GM19351 (cell line): ENCODE measurements around the gene CDC14A.
"Not testable (repeated sequence)": the region's sequence is repeated elsewhere in the genome, so short reads cannot be mapped to it uniquely, and the experiment has no call there.

Experiments used
- ATAC-seq: cut with Tn5 transposase; IDR thresholded peaks from one replicate; pipeline ENCODE4 v1.9.1; 2021; ENCODE audit warnings: mild to moderate bottlenecking, moderate library complexity; ENCODE audit not compliant: unreplicated experiment

CDC14A gene, protein sequence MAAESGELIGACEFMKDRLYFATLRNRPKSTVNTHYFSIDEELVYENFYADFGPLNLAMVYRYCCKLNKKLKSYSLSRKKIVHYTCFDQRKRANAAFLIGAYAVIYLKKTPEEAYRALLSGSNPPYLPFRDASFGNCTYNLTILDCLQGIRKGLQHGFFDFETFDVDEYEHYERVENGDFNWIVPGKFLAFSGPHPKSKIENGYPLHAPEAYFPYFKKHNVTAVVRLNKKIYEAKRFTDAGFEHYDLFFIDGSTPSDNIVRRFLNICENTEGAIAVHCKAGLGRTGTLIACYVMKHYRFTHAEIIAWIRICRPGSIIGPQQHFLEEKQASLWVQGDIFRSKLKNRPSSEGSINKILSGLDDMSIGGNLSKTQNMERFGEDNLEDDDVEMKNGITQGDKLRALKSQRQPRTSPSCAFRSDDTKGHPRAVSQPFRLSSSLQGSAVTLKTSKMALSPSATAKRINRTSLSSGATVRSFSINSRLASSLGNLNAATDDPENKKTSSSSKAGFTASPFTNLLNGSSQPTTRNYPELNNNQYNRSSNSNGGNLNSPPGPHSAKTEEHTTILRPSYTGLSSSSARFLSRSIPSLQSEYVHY

GRCh38 chr1:100352267-100353070 lies at the start of gene CDC14A:
Gene CDC14A (plus strand): TSS chr1:100352506. CDS start chr1:100352955, 449 bp downstream.
- peak; percentile 59 for ATAC-seq

DNA sequence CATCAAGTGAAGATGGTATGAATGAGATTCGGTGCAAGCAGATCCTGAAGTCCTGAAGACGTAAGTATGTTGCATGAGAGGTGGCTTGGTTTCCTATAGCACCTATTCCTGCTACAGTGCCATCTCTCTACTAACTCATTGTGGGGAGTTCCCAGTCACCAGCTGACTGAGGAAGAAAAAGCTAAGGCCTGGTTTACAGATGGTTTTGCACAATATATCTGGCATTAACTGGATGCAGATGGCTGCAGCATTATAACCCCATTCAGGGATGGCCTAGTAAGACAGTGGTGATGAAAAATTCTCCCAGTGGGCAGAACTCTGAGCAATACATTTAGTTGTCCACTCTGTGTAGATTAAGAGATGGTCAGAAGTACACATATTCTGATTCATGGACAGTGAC lies 49.6 kb upstream of the CDC14A start:
- ATAC-seq = no peak

GRCh38 chr1:100304227-100304626 lies 48.1 kb upstream of the CDC14A start:
- ATAC-seq = no peak

DNA sequence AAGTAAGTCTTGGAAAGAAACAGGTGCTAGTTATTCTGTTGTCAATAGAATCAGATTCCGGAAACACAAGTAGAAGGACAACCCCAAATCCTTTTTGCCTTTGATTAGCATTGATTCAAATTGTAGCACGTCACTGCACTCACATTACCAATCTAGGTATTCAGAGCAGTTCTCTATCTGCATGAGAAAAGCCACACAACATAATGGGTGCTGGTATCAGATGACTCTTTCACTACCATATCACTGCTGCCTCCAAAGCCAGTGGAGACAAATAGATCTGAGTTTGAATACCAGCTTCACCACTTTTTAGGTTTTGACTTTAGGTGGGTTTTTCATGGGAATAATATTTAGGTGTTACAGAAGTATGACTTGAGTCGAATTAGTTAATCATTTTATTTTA lies 47.4 kb upstream of the CDC14A start:
- no peak for ATAC-seq

GRCh38 chr1:100305954-100306353 lies 46.4 kb upstream of the CDC14A start:
- ATAC-seq = no peak

DNA sequence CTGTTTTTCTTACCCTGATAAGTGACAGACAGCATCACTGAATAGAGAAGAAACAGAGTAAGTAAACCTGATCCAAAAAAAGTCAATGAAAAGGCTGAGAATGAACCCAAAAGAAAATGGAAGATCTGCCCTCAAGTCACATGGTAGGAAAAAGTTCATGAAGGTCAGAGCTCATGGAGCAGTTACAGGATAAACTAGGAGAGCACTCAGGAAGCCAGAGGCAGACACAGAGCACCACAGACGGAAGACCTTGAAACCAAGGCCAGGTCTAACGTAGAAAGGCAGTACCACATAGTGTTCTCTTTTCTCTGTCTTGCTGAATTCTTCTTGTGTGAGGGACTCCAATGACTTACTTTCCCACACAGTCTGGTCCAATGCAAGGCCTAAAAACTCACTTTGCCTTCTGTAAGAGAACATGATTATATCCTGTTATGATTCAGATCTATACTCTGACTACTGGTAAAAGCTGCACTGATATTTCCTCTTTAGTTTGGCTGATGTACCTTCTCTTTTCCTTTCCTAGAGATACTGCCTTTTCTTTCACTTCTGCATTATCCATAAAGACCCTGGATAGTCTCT lies 45.5 kb upstream of the CDC14A start:
- no peak for ATAC-seq

DNA sequence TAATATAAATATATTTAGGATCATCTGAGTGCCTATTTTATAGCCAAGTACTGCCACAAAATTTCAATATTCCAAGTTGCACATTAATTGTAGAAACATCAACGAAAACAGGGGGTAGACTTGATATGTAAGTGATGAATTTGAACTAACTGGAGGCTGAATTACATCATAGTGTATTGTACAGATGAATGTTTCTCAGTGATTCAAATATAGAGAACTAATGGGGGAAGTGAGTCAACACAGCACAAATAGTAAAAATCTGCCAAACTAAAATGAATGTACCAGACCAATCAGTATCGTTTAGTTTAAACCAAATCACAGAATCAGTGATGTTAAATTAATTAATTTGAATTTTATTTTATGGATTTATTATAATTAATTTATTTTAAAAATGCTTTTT lies 43.5 kb upstream of the CDC14A start:
- ATAC-seq = peak; percentile 70

DNA sequence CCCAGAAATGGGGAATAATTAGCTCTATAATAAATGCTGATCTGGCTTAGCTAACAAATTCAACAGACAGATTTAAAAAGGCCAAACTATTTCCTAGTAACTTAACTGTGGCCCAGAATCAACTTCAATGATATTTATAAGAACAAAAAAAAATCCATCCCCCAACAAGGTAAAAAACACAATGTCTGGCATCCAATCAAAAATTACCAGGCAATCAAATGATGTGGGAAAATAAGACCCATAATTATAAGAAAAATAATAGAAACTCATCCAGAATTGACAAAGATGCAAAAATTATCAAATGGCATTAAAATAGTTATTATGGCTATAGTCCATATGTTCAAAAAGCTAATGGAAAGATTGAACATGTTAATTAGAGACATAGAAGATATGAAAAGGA lies 42.4 kb upstream of the CDC14A start:
- no peak for ATAC-seq

DNA sequence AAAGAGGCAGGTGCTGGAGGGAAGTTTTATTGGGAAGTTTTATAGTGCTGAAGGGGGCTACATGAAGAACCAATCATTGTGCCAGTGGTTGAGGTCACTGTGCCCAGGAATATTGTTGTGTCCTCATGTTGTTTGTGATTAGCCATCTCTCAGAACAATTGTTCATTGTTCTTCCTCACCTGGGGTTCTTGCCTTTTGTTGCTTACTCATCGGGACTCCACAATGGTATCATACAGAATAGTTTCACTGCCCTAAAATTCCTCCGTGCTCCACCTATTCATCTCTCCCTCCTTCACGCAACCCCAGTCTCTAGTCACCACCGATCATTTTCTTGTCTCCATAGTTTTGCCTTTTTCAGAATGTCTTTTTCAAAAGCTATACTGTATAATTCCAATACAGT lies 38.9 kb upstream of the CDC14A start:
- ATAC-seq = no peak

DNA sequence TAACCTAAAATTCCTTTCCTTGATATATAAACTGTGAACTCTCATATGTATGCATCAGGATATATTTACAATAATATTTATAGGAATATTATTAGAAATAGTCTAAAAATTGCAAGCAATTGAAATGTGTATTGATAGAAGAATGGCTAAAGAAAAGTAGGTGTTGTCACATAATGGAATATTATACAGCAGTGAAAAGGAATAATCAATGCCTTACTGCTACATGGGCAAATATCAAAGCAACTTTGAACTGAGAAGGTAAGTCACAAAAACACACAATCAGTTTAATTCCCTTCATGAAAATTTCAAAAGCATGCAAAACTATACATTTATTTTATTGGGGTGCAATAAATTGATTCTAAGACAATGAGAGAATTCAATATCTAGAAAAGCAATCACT lies 35.7 kb upstream of the CDC14A start:
- ATAC-seq = no peak

DNA sequence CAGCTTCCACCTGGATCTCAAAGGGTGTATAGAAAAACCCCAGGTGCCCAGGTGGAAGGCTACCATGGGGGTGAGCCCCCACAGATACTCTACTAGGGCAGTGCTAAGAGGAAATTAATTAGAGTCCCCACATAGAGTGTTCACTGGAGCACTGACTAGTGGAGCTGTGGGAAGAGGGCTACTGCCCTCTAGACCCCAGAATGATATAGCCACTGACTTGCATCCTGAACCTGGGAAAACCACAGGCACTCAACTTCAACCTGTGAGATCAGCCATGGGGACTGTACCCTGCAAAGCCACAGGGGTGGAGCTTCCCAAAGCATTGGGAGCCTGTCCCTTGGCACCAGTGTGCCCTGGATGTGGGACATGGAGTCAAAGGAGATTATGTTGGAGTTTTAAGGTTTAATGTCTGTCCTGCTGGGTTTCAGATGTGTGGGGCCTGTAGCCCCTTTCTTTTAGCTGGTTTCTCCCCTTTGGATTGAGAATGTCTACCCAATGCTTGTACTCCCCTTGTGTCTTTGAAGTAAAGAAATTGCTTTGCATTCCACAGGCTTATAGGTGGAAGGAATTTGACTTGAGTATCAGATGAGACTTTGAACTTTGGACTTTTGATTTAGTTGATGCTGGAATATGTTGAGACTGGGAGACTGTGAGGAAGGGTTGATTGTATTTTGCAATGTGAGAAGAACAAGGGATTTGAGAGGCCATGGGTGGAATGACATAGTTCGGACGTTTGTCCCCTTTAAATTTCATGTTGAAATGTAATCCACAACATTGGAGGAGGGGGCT lies 31.8 kb upstream of the CDC14A start:
- no peak for ATAC-seq

DNA sequence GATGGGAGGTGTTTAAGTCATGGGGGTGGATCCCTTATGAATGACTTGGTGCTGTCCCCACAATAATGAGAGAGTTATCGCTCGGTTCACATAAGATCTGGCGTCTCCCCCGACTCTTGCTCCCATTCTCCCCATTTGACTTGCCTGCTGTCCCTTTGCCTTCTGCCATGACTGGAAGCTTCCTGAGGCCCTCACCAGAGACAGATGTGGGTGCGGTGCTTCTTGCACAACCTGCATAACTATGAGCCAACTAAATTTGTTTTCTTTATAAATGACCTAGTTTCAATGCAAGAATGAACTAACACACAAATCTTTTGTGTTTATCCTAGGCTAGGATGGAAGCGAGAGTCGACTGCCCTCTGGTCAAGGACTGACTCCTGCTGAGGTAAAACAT lies 31.2 kb upstream of the CDC14A start:
- ATAC-seq = no peak

DNA sequence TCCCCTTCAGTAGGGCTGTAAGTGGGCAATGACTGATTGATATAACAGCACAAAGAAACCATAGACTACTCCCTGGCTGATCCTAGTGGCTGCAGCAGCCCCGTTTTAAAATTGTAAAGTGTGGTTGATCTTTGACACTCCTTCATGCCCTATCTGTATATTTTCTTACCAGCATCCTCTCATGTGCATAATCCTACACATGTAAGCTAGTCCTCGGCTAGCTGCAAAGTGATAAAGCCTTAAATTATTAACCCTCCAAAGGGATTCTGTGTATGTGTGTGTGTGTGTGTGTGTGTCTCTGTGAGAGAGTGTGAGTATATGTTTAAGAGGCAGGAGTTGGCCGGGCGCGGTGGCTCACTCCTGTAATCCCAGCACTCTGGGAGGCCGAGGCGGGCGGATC lies 30.8 kb upstream of the CDC14A start:
- ATAC-seq = no peak

- no peak for ATAC-seq
These were observed 29.7 kb upstream of the CDC14A start for GRCh38 chr1:100322436-100323211.

GRCh38 chr1:100323419-100324106 lies 28.7 kb upstream of the CDC14A start:
- ATAC-seq = no peak

GRCh38 chr1:100325415-100326324 lies 26.6 kb upstream of the CDC14A start:
- peak; percentile 57 for ATAC-seq

GRCh38 chr1:100326325-100326670 lies 26.0 kb upstream of the CDC14A start:
- not testable (repeated sequence) for ATAC-seq

- peak; percentile 62 for ATAC-seq
These were observed 24.2 kb upstream of the CDC14A start for GRCh38 chr1:100328133-100328532.
